GM12878 (cell line): Measurements from ENCODE around the gene SLC9A3.
A peak's percentile ranks its signal among the peaks of the same experiment; 100 is the strongest.

ENCODE experiments used
- CHD1 ChIP-seq: IDR thresholded peaks from 2 replicates; pipeline ENCODE4 v1.6.1; 2012; ENCODE audit warnings: low read depth, low read length, improper control_type of control experiment
- CHD2 ChIP-seq: IDR thresholded peaks from 2 replicates; pipeline ENCODE4 v1.6.1; 2011; ENCODE audit warnings: low read depth, low read length, improper control_type of control experiment, borderline replicate concordance
- EZH2 ChIP-seq: IDR thresholded peaks from 2 replicates; pipeline ENCODE4 v1.6.1; 2012; ENCODE audit warnings: low read depth, mild to moderate bottlenecking, control low read depth, inconsistent platforms, low read length, borderline replicate concordance; ENCODE audit not compliant: control insufficient read depth
- IRF4 ChIP-seq: IDR thresholded peaks from 2 replicates; pipeline ENCODE4 v1.6.1; 2011; ENCODE audit warnings: low read depth, low read length
- NFYB ChIP-seq: IDR thresholded peaks from 2 replicates; pipeline ENCODE4 v1.6.1; 2011; ENCODE audit warnings: low read depth, mild to moderate bottlenecking, low read length, improper control_type of control experiment, moderate library complexity; ENCODE audit not compliant: insufficient read depth
- POLR2A ChIP-seq: IDR thresholded peaks from 2 replicates; pipeline ENCODE4 v1.6.1; 2011; ENCODE audit warnings: low read depth, mild to moderate bottlenecking, low read length
- POLR2AphosphoS5 ChIP-seq: IDR thresholded peaks from 2 replicates; pipeline ENCODE4 v1.6.1; 2011; ENCODE audit warnings: mild to moderate bottlenecking, low read length, inconsistent platforms
- YBX1 ChIP-seq: fragments of 450-650 bp; IDR thresholded peaks from 2 replicates; pipeline ENCODE4 v1.6.1; 2016; ENCODE audit warnings: antibody characterized with exemption
- YY1 ChIP-seq: IDR thresholded peaks from 2 replicates; pipeline ENCODE4 v1.6.1; 2011; ENCODE audit warnings: low read depth, mild to moderate bottlenecking, low read length
- ZNF274 ChIP-seq: IDR thresholded peaks from one replicate; pipeline ENCODE4 v1.8.0; 2011; ENCODE audit not compliant: insufficient read length, insufficient read depth
- TF ChIP-seq, protein P1 (sequence below), 3 experiments: IDR thresholded peaks in 2 of 3; conservative IDR thresholded peaks in 1 of 3; 2 replicates each; pipeline ENCODE4 v1.5.1; 2011; ENCODE audit warnings: low read depth in 3 of 3, low read length in 3 of 3, mild to moderate bottlenecking in 3 of 3, control low read depth in 2 of 3, moderate library complexity in 2 of 3, inconsistent platforms in 1 of 3, mixed read lengths in 1 of 3; ENCODE audit not compliant: control insufficient read depth in 2 of 3, insufficient read depth in 1 of 3; ENCODE audit errors: extremely low read depth in 1 of 3
- TF ChIP-seq, protein P2 (sequence below): fragments of 450-650 bp; IDR thresholded peaks from 2 replicates; pipeline ENCODE4 v1.6.1; 2017; ENCODE audit warnings: mild to moderate bottlenecking
- TF ChIP-seq, protein P3 (sequence below): IDR thresholded peaks from 2 replicates; pipeline ENCODE4 v1.6.1; 2012; ENCODE audit warnings: low read depth, low read length, improper control_type of control experiment
- TF ChIP-seq, protein P4 (sequence below): IDR thresholded peaks from 2 replicates; pipeline ENCODE4 v1.6.1; 2012; ENCODE audit warnings: low read length, inconsistent platforms

DNA sequence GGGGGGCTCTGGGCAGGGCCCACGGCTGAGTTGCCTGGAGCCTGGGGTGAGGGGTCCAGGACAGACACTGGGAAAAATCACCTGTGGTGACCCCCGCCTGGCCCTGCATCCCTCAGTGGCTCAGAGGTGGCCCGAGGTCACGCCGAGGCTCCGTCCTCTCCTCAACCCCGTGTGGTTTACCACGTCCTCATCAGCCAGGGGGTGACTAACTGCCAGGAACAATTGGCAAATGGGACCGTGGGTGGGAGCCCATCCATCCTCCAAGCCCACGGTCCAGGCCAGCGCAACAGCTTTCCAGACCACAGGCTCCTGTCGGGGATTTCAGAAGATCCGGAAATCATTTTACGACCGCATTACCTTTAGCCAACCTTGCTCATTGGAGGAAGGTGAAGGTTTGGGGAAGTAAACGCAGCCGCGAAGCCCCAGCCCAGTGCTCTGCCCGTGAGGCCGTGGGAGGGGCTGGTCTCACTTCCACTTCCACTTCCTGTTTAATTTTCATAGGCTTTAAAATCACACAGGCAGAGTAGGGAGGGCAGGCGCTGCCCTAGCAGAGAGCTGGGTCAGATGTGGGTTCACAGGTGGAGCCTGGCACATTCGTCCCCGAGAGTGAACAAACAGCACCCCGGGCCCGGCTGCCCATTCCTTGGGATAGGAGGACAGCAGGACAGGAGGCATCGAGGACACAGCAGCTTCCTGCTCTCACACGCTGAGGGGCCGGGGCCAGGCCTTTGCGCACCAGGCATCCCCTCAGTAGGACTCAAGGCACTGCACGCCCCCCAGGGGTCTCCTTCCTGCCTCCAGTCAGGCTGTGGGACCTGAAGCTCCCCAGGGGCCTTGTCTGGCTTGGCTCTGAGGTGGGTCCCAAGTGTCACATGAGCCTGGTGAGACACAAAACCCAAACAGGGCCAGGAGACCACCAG lies 19.8 kb upstream of the SLC9A3 start:
- TF ChIP-seq YY1: no peak
- TF ChIP-seq NFYB: peak; percentile 73
- TF ChIP-seq POLR2A: no peak
- TF ChIP-seq, protein P1, sequence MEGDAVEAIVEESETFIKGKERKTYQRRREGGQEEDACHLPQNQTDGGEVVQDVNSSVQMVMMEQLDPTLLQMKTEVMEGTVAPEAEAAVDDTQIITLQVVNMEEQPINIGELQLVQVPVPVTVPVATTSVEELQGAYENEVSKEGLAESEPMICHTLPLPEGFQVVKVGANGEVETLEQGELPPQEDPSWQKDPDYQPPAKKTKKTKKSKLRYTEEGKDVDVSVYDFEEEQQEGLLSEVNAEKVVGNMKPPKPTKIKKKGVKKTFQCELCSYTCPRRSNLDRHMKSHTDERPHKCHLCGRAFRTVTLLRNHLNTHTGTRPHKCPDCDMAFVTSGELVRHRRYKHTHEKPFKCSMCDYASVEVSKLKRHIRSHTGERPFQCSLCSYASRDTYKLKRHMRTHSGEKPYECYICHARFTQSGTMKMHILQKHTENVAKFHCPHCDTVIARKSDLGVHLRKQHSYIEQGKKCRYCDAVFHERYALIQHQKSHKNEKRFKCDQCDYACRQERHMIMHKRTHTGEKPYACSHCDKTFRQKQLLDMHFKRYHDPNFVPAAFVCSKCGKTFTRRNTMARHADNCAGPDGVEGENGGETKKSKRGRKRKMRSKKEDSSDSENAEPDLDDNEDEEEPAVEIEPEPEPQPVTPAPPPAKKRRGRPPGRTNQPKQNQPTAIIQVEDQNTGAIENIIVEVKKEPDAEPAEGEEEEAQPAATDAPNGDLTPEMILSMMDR (IDR thresholded peaks at IDR 0.05 in 2 of 3, conservative IDR thresholded peaks at IDR 0.05 in 1 of 3; ENCODE audit: control insufficient read depth in 2 of 3, extremely low read depth in 1 of 3, insufficient read depth in 1 of 3, low read depth in 3 of 3, low read length in 3 of 3): no peak
- peak; percentile 78; the same call in 1 of the 2 replicates for TF ChIP-seq IRF4
- TF ChIP-seq CHD2: 0 out of 2 replicates have a peak, but pooled peaks have one; percentile 19
- TF ChIP-seq EZH2: no peak
- TF ChIP-seq, protein P2, sequence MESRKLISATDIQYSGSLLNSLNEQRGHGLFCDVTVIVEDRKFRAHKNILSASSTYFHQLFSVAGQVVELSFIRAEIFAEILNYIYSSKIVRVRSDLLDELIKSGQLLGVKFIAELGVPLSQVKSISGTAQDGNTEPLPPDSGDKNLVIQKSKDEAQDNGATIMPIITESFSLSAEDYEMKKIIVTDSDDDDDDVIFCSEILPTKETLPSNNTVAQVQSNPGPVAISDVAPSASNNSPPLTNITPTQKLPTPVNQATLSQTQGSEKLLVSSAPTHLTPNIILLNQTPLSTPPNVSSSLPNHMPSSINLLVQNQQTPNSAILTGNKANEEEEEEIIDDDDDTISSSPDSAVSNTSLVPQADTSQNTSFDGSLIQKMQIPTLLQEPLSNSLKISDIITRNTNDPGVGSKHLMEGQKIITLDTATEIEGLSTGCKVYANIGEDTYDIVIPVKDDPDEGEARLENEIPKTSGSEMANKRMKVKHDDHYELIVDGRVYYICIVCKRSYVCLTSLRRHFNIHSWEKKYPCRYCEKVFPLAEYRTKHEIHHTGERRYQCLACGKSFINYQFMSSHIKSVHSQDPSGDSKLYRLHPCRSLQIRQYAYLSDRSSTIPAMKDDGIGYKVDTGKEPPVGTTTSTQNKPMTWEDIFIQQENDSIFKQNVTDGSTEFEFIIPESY: no peak
- TF ChIP-seq YBX1: no peak
- no peak for TF ChIP-seq ZNF274
- TF ChIP-seq, protein P3, sequence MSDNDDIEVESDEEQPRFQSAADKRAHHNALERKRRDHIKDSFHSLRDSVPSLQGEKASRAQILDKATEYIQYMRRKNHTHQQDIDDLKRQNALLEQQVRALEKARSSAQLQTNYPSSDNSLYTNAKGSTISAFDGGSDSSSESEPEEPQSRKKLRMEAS: no peak
- TF ChIP-seq, protein P4, sequence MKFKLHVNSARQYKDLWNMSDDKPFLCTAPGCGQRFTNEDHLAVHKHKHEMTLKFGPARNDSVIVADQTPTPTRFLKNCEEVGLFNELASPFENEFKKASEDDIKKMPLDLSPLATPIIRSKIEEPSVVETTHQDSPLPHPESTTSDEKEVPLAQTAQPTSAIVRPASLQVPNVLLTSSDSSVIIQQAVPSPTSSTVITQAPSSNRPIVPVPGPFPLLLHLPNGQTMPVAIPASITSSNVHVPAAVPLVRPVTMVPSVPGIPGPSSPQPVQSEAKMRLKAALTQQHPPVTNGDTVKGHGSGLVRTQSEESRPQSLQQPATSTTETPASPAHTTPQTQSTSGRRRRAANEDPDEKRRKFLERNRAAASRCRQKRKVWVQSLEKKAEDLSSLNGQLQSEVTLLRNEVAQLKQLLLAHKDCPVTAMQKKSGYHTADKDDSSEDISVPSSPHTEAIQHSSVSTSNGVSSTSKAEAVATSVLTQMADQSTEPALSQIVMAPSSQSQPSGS: no peak
- no peak for TF ChIP-seq POLR2AphosphoS5
- no peak for TF ChIP-seq CHD1
